HG03439 (cell line): ENCODE results near the gene PATJ.
"Not testable (repeated sequence)": the region's sequence is repeated elsewhere in the genome, so short reads cannot be mapped to it uniquely, and the experiment has no call there.

Experiments used
- ATAC-seq: cut with Tn5 transposase; IDR thresholded peaks from one replicate; pipeline ENCODE4 v1.9.1; 2021; ENCODE audit warnings: mild to moderate bottlenecking, moderate library complexity; ENCODE audit not compliant: unreplicated experiment

PATJ gene

DNA sequence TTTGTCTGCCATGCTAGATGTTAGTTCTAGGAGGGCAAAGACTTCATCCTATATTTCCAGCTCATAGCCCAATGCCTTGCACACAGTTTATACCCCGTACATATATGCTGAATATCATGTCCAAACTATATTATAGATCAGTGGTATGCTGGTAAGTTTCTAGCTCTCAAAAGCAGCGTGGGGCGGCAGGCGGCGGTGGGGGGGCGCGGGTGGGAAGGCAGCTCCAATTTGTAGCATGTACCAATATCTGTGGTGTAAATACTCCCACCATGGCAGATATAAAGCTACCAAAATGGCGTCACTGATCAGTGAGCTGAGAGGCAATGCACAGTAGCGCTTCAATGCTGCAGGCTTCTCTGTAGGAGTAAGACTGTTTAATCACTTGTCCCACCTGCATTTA, 77.1 kb downstream of the PATJ start:
- no peak for ATAC-seq

GRCh38 chr1:61825393-61825792, 83.1 kb downstream of the PATJ start:
- no peak for ATAC-seq

DNA sequence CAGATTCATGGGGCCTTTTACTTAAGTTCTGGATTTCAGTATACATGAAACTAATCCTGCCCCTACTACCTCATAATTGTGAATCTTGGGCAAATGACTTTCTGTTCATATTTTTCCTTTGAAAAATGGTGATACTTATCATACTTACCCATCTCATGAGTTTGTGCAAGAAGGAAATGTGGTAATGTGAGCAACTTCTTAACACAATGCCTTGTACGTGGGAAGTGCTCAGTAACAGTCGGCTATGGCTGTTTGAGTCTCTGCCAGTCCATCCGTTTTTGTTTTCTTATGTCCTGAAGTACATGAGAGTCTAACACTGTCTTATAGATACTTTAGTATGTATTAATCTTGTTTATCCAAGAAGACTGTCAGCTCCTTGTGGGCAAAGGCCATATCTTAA, 86.5 kb downstream of the PATJ start:
- no peak for ATAC-seq

DNA sequence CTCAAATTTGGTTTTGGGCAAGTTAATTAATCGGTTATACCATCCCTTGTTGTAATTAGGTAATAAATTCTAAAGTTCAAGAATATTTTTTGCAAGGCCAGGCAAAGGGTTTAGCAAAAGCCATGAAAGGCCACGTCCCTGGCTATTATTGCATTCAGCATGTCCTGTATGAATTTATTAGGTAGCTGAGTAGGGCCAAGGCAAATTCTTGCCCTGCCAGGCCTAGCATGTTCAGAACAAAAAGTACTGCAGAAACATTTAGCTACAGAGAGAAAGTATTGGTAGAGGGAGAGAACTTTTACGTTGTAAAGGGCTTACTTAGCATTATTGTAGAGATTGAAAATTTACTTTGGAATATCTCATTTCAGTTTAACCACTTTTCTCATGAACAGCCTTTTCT, 94.4 kb downstream of the PATJ start:
- no peak for ATAC-seq

- ATAC-seq, result not testable (repeated sequence)
Measured at GRCh38 chr1:61837607-61838006, 95.3 kb downstream of the PATJ start.

GRCh38 chr1:61839679-61840078, 97.4 kb downstream of the PATJ start:
- ATAC-seq, result no peak

DNA sequence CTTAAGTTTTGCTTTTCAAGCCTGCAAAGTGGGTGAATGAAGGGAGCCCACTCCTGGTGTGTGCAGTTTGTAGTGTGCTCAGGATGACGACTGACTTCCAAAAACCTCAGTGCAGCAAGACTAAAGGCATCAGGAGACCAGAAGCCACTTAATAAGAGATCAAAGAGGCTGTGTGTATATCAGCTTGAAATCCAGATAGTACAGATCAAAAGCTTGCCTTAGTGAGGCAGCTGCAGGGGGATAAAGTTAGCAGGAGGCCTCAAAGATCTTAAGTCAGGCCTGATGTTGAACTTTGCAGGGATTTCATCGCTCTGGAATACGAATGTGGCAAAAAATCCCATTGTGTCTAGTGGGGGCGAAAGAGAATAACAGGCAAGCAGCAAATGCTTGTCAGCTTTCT, 99.8 kb downstream of the PATJ start:
- ATAC-seq, result no peak

DNA sequence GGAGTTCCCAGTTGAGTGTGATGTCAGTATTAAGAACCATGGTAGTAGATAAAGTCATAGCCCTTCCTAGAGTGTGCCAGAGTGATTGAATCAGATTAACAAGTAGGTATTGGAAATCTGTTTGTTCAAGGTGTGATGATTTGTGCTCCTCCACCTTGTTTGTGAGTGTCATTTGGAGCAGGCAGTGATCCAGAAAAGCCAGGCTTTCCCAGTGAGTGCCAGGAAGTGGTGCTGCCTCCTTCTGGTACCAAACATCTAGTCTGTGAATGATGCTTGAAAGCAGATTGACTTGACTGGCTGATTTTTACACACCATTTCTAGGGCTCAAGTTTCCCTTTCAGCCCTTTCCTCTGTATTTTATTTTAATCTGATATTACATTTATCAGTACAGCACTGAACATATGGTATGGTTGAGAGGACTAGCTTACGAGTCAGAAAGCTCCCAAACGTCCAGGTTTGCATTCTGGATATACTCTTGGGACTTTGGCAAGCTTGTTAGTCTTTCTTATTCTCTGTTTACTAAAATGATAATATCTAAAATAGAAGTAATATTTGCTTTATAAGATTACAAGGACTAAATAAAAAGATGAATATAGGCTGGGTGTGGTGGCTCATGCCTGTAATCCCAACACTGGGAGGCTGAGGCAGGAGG, 100.7 kb downstream of the PATJ start:
- ATAC-seq, result no peak

GRCh38 chr1:61844006-61844405, 101.7 kb downstream of the PATJ start:
- no peak for ATAC-seq

DNA sequence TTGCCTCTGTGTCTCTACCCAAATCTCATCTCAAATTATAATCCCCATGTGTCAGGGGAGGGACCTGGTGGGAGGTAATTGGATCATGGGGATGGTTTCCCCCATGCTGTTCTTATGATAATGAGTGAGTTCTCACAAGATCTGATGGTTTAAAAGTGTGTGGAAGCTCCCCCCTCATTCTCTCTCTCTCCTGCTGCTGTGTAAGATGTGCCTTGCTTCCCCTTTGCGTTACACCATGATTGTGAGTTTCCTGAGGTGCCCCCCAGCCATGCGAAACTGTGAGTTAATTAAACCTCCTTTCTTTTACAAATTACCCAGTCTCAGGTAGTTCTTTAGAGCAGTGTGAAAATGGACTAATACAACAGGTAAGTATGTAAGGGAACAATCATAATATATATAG, 102.4 kb downstream of the PATJ start:
- ATAC-seq, result not testable (repeated sequence)

DNA sequence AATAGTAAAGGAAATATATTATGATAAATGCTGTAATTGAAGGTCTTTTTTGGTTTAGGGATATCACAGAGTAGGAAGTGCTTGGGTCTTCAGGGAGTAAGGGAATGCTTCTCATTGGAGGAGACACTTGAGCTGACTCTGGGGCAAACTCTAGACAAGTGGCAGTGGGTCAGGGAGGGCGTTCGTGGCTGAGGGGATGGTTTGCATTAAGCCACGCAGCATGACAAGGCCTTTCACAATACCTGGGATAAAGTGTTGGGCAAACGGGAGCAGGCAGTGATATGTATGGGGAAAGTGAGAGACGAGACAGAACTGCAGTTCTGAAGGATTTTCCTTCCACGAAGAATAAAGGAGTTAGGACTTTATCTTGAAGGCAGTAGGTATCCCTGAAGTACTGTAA, 109.0 kb downstream of the PATJ start:
- ATAC-seq, result no peak

GRCh38 chr1:61851849-61852669, 109.8 kb downstream of the PATJ start:
- ATAC-seq, result no peak

GRCh38 chr1:61852670-61853015, 110.4 kb downstream of the PATJ start:
- no peak for ATAC-seq

DNA sequence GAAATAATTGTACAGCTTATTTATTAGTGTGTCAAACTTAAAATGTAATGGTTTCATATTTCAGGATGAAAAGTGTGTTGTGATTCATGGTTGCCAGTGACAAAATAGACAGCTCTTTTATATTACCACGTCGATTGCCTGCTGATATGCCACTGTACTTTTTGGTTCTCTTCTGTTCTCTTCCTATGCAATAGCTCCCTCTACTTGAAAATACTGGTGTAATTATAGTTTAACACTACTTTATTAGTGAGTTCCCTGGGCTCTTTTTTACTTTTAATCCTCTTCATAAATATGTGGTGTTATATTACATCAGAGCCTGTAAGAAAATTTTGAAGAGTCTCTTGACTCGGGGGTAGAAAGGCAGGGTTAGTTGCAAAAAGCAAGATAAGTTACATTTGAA, 111.3 kb downstream of the PATJ start:
- no peak for ATAC-seq

DNA sequence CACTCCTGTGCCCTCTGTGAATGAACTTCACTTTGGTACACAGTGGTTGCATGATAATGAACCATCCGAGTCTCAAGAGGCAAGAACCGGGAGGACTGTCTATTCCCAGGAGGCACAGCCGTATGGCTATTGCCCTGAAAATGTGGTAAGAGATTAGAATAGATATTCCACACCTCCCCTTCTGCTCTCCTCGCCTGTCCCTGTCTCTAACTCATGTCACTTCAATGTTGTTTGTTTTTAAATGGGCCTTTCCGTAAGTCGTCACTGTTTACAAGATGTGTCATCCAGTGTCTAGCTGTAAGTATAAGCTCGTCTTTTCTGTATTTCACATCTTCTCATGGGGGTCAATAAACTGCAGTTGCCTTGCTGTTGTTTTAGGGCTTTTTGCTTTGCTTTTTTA, 122.2 kb downstream of the PATJ start:
- no peak for ATAC-seq

GRCh38 chr1:61865646-61866220, 123.5 kb downstream of the PATJ start:
- ATAC-seq, result no peak

DNA sequence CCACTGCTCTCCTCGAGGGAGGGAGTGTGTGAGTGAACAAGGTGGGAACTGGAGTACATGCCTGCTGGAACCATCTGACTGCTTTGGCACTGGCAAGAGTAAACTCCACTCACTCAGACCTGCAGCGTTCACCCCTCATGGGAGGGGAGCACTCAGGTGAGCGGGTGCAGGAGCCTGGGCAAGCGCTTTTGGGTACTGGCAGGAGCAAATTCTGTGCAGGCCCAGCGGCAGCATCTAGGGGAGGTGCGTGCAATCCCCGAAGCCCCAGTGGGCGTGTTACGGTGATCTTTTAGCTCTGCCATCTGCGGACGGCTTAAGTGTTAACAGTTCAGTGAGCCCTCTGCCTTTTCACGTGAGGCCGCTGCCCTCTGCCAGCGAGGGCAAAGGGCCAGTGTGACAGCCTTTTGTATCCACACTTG, 127.4 kb downstream of the PATJ start:
- ATAC-seq, result no peak

GRCh38 chr1:61872206-61872605, 129.9 kb downstream of the PATJ start:
- ATAC-seq, result no peak

DNA sequence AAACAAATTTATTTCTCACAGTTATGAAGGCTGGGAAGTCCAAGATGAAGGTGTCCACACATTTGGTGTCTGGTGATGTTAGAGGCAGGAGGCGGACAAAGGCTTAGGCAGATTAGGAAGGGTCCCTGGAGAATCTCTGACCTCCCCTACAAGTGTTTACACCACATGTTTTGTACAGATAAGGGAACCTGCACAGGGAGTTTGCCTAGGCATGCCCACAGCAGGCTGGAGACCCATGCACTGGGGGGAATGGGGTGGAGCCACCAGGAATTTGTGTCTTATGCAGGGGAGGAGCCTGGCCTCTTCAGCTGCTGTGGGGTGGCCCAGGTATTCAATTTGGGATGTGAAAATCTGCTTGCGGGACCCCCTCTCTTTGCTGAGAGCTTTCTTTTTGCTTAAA, 131.3 kb downstream of the PATJ start:
- no peak for ATAC-seq

GRCh38 chr1:61873994-61874393, 131.7 kb downstream of the PATJ start:
- no peak for ATAC-seq

DNA sequence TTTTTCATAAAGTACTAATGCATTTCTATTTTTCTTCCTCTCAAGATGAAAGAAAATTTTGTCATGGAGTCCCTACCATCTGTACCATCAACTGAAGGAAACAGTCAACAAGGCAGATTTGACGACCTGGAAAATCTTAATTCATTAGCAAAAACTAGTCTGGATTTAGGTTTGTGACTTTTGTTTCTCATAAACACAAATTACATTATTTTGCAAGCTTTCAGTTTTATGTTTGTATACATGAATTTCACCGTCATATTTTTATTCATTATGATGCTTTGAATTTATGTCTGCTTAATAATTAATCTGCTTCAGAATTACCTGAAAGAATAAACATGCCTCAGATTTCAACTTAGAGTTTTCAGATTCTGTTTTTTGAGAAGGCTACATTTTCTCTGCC, 132.9 kb downstream of the PATJ start:
- no peak for ATAC-seq

GRCh38 chr1:61879887-61880474, 137.7 kb downstream of the PATJ start:
- ATAC-seq, result not testable (repeated sequence)
